Measurements from ENCODE around the gene NFKB1. TPM values are rescaled to one million over a fixed set of nuclear protein-coding genes. Genes with fewer than 3 reads are reported as not detected.

The NFKB1 gene
- polyA plus RNA-seq, 1 donor (not counting 4 experiments of a cell fraction or from before 2014, with no cell fraction given) = 21.8 TPM

GRCh38 chr4:102493794-102494193 is 7.4 kb upstream of the NFKB1 start:
- FAIRE-seq = no peak
- no peak overlapping the region for H3K4me3 ChIP-seq (ENCODE audit: control insufficient read depth in 2 of 3, extremely low read depth in 1 of 3, insufficient read depth in 2 of 3, low read depth in 1 of 3, low read length in 3 of 3)
- no peaks in the 10 kb centered on the region for H3K9me3 ChIP-seq (ENCODE audit: control insufficient read depth, low read depth, low read length)
- dilution Hi-C loops (cut with MboI; ENCODE audit: extremely low pct_ligation_motif_present, low sequenced_read_pairs) = no loop called here
- H3K27ac ChIP-seq (ENCODE audit: control insufficient read depth, insufficient read depth, low read length) = no peak overlapping the region
- no peak overlapping the region for H2AFZ ChIP-seq (ENCODE audit: control insufficient read depth, low read length)
- no peak overlapping the region for H3K9ac ChIP-seq (ENCODE audit: control insufficient read depth, extremely low read depth, insufficient read depth, low read length)
- DNase-seq (ENCODE audit: low read depth, low spot score) = no peak
- H3K4me1 ChIP-seq (ENCODE audit: control insufficient read depth, extremely low read depth, insufficient read depth, low read length) = peaks cover 24% of the 10 kb centered on the region
- no peaks in the 10 kb centered on the region for H3K36me3 ChIP-seq (ENCODE audit: control insufficient read depth in 2 of 2, extremely low read depth in 1 of 2, insufficient read depth in 2 of 2, low read length in 2 of 2)
- no peaks in the 10 kb centered on the region for H3K9me1 ChIP-seq (ENCODE audit: control insufficient read depth, extremely low read depth, insufficient read depth, low read length)
- no peaks in the 10 kb centered on the region for H3K79me2 ChIP-seq (ENCODE audit: control insufficient read depth, insufficient read depth, low read length)
- H3K27me3 ChIP-seq (ENCODE audit: control insufficient read depth, extremely low read depth, insufficient read depth, low read length) = no peaks in the 10 kb centered on the region
- TF ChIP-seq EZH2 (IDR thresholded peaks at IDR 0.05; ENCODE audit: low read length) (no peak), CTCF (optimal IDR thresholded peaks at IDR 0.05 in 1 of 3, IDR thresholded peaks at IDR 0.05 in 1 of 3, conservative IDR thresholded peaks at IDR 0.05 in 1 of 3; ENCODE audit: extremely low read depth in 1 of 3, insufficient read depth in 2 of 3, low read length in 3 of 3) (no peak)
- no peak overlapping the region for H3K4me2 ChIP-seq (ENCODE audit: control insufficient read depth, extremely low read depth, insufficient read depth, low read depth, low read length)
- H4K20me1 ChIP-seq (ENCODE audit: control insufficient read depth, extremely low read depth, insufficient read depth, low read length) = no peaks in the 10 kb centered on the region

- H3K9me1 ChIP-seq (ENCODE audit: control insufficient read depth, extremely low read depth, insufficient read depth, low read length) = no peaks in the 10 kb centered on the region
- FAIRE-seq (no peak), DNase-seq (ENCODE audit: low read depth, low spot score) (no peak)
- no peak overlapping the region for H2AFZ ChIP-seq (ENCODE audit: control insufficient read depth, low read length)
- H3K4me1 ChIP-seq (ENCODE audit: control insufficient read depth, extremely low read depth, insufficient read depth, low read length) = peaks cover 24% of the 10 kb centered on the region
- H3K9ac ChIP-seq (ENCODE audit: control insufficient read depth, extremely low read depth, insufficient read depth, low read length) = no peak overlapping the region
- H3K4me3 ChIP-seq (ENCODE audit: control insufficient read depth in 2 of 3, extremely low read depth in 1 of 3, insufficient read depth in 2 of 3, low read depth in 1 of 3, low read length in 3 of 3) = no peak overlapping the region
- H4K20me1 ChIP-seq (ENCODE audit: control insufficient read depth, extremely low read depth, insufficient read depth, low read length) = no peaks in the 10 kb centered on the region
- no peaks in the 10 kb centered on the region for H3K27me3 ChIP-seq (ENCODE audit: control insufficient read depth, extremely low read depth, insufficient read depth, low read length)
- no peaks in the 10 kb centered on the region for H3K9me3 ChIP-seq (ENCODE audit: control insufficient read depth, low read depth, low read length)
- H3K4me2 ChIP-seq (ENCODE audit: control insufficient read depth, extremely low read depth, insufficient read depth, low read depth, low read length) = no peak overlapping the region
- TF ChIP-seq EZH2 (IDR thresholded peaks at IDR 0.05; ENCODE audit: low read length) (no peak), CTCF (optimal IDR thresholded peaks at IDR 0.05 in 1 of 3, IDR thresholded peaks at IDR 0.05 in 1 of 3, conservative IDR thresholded peaks at IDR 0.05 in 1 of 3; ENCODE audit: extremely low read depth in 1 of 3, insufficient read depth in 2 of 3, low read length in 3 of 3) (no peak)
- H3K79me2 ChIP-seq (ENCODE audit: control insufficient read depth, insufficient read depth, low read length) = no peaks in the 10 kb centered on the region
- no peak overlapping the region for H3K27ac ChIP-seq (ENCODE audit: control insufficient read depth, insufficient read depth, low read length)
- H3K36me3 ChIP-seq (ENCODE audit: control insufficient read depth in 2 of 2, extremely low read depth in 1 of 2, insufficient read depth in 2 of 2, low read length in 2 of 2) = no peaks in the 10 kb centered on the region
- dilution Hi-C loops (cut with MboI; ENCODE audit: extremely low pct_ligation_motif_present, low sequenced_read_pairs) = no loop called here
Measured at GRCh38 chr4:102494603-102495002, 6.6 kb upstream of the NFKB1 start.

Measured in keratinocyte (primary cell).